Measurements from ENCODE around the gene NSF.
"Not testable (repeated sequence)": the region's sequence is repeated elsewhere in the genome, so short reads cannot be mapped to it uniquely, and the experiment has no call there.

DNA sequence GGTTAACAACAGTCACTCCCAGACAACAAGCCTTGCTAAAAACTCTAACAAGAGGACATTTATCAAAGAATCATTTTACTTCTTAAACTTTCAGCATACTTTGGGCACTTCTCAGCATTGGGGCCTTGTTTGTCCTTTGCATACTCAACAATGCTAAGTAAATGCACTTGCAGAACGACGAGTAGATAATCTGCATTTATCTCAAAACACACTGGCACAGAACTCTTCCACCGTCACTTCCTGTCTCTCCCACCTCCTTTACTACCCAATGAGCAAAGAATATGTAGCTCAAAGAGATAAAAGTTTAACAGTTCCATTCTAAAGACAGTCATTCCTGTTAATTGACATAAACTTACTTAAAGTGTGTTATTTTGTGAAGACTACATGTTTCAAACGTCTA lies 69.2 kb downstream of the NSF start:
- not testable (repeated sequence) for TF ChIP-seq POLR2AphosphoS5 (IDR thresholded peaks at IDR 0.05; ENCODE audit: low read depth)
- TF ChIP-seq, protein P1, sequence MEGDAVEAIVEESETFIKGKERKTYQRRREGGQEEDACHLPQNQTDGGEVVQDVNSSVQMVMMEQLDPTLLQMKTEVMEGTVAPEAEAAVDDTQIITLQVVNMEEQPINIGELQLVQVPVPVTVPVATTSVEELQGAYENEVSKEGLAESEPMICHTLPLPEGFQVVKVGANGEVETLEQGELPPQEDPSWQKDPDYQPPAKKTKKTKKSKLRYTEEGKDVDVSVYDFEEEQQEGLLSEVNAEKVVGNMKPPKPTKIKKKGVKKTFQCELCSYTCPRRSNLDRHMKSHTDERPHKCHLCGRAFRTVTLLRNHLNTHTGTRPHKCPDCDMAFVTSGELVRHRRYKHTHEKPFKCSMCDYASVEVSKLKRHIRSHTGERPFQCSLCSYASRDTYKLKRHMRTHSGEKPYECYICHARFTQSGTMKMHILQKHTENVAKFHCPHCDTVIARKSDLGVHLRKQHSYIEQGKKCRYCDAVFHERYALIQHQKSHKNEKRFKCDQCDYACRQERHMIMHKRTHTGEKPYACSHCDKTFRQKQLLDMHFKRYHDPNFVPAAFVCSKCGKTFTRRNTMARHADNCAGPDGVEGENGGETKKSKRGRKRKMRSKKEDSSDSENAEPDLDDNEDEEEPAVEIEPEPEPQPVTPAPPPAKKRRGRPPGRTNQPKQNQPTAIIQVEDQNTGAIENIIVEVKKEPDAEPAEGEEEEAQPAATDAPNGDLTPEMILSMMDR (IDR thresholded peaks at IDR 0.05; ENCODE audit: insufficient read depth, low read length): not testable (repeated sequence)

Data from HL-60 (cell line).